Gastrocnemius medialis (tissue), 4 donors: ENCODE measurements around the gene PRKCQ. TPM values are rescaled to one million over a fixed set of nuclear protein-coding genes. Genes with fewer than 3 reads are reported as not detected.
A peak's percentile ranks its signal among the peaks of the same experiment; 100 is the strongest.

Experiments used
- ATAC-seq, 2 donors: fragments of 150-250 bp; one replicate each; pipeline ENCODE4 v1.9.1; 2016
- DNase-seq, 2 donors: peaks; one replicate each; pipeline ENCODE4 v3.0.0-alpha.2; 2019
- H3K27ac ChIP-seq, 4 donors: fragments of 200-600 bp; sonication (generic); 1 replicate in 1 of 4; 2 replicates in 3 of 4; pipeline ENCODE4 v1.5.1; 2016 to 2018; ENCODE audit warnings: mild to moderate bottlenecking in 2 of 4, moderate library complexity in 1 of 4
- H3K27me3 ChIP-seq, 3 donors: fragments of 200-600 bp; sonication (generic) in 2 of 3; 1 replicate in 1 of 3; 2 replicates in 2 of 3; pipeline versions ENCODE4 v1.5.1 to v1.6.0; 2016 to 2019; ENCODE audit warnings: mild to moderate bottlenecking in 1 of 3, moderate library complexity in 1 of 3
- H3K36me3 ChIP-seq, 2 donors: fragments of 200-600 bp; sonication (generic) in 1 of 2; one replicate each; pipeline ENCODE4 v1.5.1; 2017 to 2018
- H3K4me1 ChIP-seq, 2 donors: fragments of 200-600 bp; sonication (generic) in 1 of 2; one replicate each; pipeline ENCODE4 v1.5.1; 2016 to 2017; ENCODE audit warnings: mild to moderate bottlenecking in 2 of 2
- H3K4me3 ChIP-seq, 4 donors: fragments of 200-600 bp; sonication (generic) in 3 of 4; 1 replicate in 1 of 4; 2 replicates in 3 of 4; pipeline ENCODE4 v1.5.1; 2016 to 2019; ENCODE audit warnings: mild to moderate bottlenecking in 2 of 4
- H3K9me3 ChIP-seq, 3 donors: fragments of 200-600 bp; sonication (generic) in 2 of 3; 1 replicate in 1 of 3; 2 replicates in 2 of 3; pipeline ENCODE4 v1.5.1; 2016 to 2019
- CTCF ChIP-seq, 5 experiments: fragments of 450-650 bp in 3 of 5; fragments of 200-600 bp in 2 of 5; sonication (generic) in 2 of 5; IDR thresholded peaks in 4 of 5; conservative IDR thresholded peaks in 1 of 5; 1 replicate in 4 of 5; 2 replicates in 1 of 5; pipeline ENCODE4 v1.5.1; 2016 to 2019; ENCODE audit warnings: antibody characterized with exemption in 5 of 5, mild to moderate bottlenecking in 3 of 5, moderate library complexity in 3 of 5
- POLR2A ChIP-seq, 2 donors: fragments of 450-650 bp; IDR thresholded peaks; one replicate each; pipeline ENCODE4 v1.6.1; 2017; ENCODE audit warnings: antibody characterized with exemption in 2 of 2, mild to moderate bottlenecking in 2 of 2, moderate library complexity in 2 of 2
- in situ Hi-C, 4 donors: fragments of 200-750 bp; cut with MboI; loops; one replicate each; pipeline versions ENCODE4 v1.15.0 to v1.8.0; 2017; ENCODE audit warnings: low sequenced_read_pairs in 4 of 4
- intact Hi-C: fragments of 100-400 bp; cut with DNase I; formaldehyde crosslinking; loops from one replicate; pipeline ENCODE4 v1.15.1; 2023; ENCODE audit warnings: low total_unique reads
- total RNA-seq, 4 donors: library from RNA; depleted of rRNA; stranded (reverse); fragments of >200 nt; gene quantifications; one replicate each; pipeline versions ENCODE4 v1.1.0 to v1.2.3, GENCODE V29; 2016

Gene PRKCQ
- total RNA-seq, 4 donors from 2014 or later, result 25.8 to 70.7 (median 38.8) TPM

- Histone ChIP-seq H3K36me3 (no peaks in the 10 kb centered on the region), H3K27me3 (no peaks in the 10 kb centered on the region), H3K4me1 (peaks cover 47 to 57% of the 10 kb centered on the region in 2 donors), H3K4me3 (no peak overlapping the region), H3K9me3 (no peaks in the 10 kb centered on the region), H3K27ac (peak overlapping the region; percentile 32 to 64 (median 58))
- intact Hi-C loops, result loop anchor here (5.0 kb wide), 1 partner anchor 65 kb away; no protein-coding TSS in a partner anchor
- TF ChIP-seq CTCF (IDR thresholded peaks at IDR 0.05 in 4 of 5, conservative IDR thresholded peaks at IDR 0.05 in 1 of 5) (no peak), POLR2A (IDR thresholded peaks at IDR 0.05) (no peak)
- in situ Hi-C loops, result no loop called here
- DNase-seq, result no peak
- no peak for ATAC-seq
Measured at GRCh38 chr10:6567203-6567703, 12.8 kb downstream of the PRKCQ start.

- Histone ChIP-seq H3K27ac (peak overlapping the region in 1 of 4 donors; percentile 64), H3K9me3 (no peaks in the 10 kb centered on the region), H3K4me3 (no peak overlapping the region), H3K36me3 (no peaks in the 10 kb centered on the region), H3K27me3 (no peaks in the 10 kb centered on the region), H3K4me1 (peaks cover 51 to 58% of the 10 kb centered on the region in 2 donors)
- TF ChIP-seq CTCF (IDR thresholded peaks at IDR 0.05 in 4 of 5, conservative IDR thresholded peaks at IDR 0.05 in 1 of 5) (no peak), POLR2A (IDR thresholded peaks at IDR 0.05) (no peak)
- intact Hi-C loops (loop anchor here (5.0 kb wide), 1 partner anchor 63 kb away; no protein-coding TSS in a partner anchor), in situ Hi-C loops (no loop called here)
- ATAC-seq, result no peak
- no peak for DNase-seq
Measured at GRCh38 chr10:6565588-6565987, 14.5 kb downstream of the PRKCQ start.

GRCh38 chr10:6564367-6564766 is 15.7 kb downstream of the PRKCQ start:
- Histone ChIP-seq H3K27ac (peak overlapping the region in 1 of 4 donors; percentile 79), H3K27me3 (no peaks in the 10 kb centered on the region), H3K4me1 (peaks cover 51 to 59% of the 10 kb centered on the region in 2 donors), H3K36me3 (no peaks in the 10 kb centered on the region), H3K4me3 (no peak overlapping the region), H3K9me3 (no peaks in the 10 kb centered on the region)
- ATAC-seq (no peak), DNase-seq (no peak)
- in situ Hi-C loops, result no loop called here
- intact Hi-C loops, result no loop called here
- TF ChIP-seq POLR2A (IDR thresholded peaks at IDR 0.05) (no peak), CTCF (IDR thresholded peaks at IDR 0.05 in 4 of 5, conservative IDR thresholded peaks at IDR 0.05 in 1 of 5) (no peak)

- no peak overlapping the region for H3K4me3 ChIP-seq
- H3K4me1 ChIP-seq, result peaks cover 51 to 63% of the 10 kb centered on the region in 2 donors
- ATAC-seq (no peak), DNase-seq (no peak)
- H3K36me3 ChIP-seq, result no peaks in the 10 kb centered on the region
- no peaks in the 10 kb centered on the region for H3K27me3 ChIP-seq
- in situ Hi-C loops, result no loop called here
- intact Hi-C loops, result no loop called here
- H3K9me3 ChIP-seq, result no peaks in the 10 kb centered on the region
- TF ChIP-seq CTCF (IDR thresholded peaks at IDR 0.05 in 4 of 5, conservative IDR thresholded peaks at IDR 0.05 in 1 of 5) (no peak), POLR2A (IDR thresholded peaks at IDR 0.05) (no peak)
- peak overlapping the region; percentile 61 to 83 (median 78) for H3K27ac ChIP-seq
Measured at GRCh38 chr10:6563731-6564130, 16.3 kb downstream of the PRKCQ start.

GRCh38 chr10:6563075-6563474 is 17.0 kb downstream of the PRKCQ start:
- intact Hi-C loops (no loop called here), in situ Hi-C loops (no loop called here)
- no peak for TF ChIP-seq POLR2A (IDR thresholded peaks at IDR 0.05)
- no peak for TF ChIP-seq CTCF (IDR thresholded peaks at IDR 0.05 in 4 of 5, conservative IDR thresholded peaks at IDR 0.05 in 1 of 5)
- DNase-seq, result peak; percentile 16 to 56
- peak; percentile 61 to 86 for ATAC-seq
- Histone ChIP-seq H3K4me3 (peak overlapping the region; percentile 7 to 26 (median 18)), H3K27me3 (no peaks in the 10 kb centered on the region), H3K9me3 (no peaks in the 10 kb centered on the region), H3K36me3 (no peaks in the 10 kb centered on the region), H3K4me1 (peaks cover 46 to 70% of the 10 kb centered on the region in 2 donors), H3K27ac (peak overlapping the region; percentile 61 to 83 (median 78))
